22Rv1 (cell line): ENCODE measurements around the gene C1QB.

ENCODE experiments used
- H3K27ac ChIP-seq: fragments of 450-650 bp; 2 replicates; pipeline ENCODE4 v1.5.1; 2017
- CTCF ChIP-seq: fragments of 450-650 bp; IDR thresholded peaks from 2 replicates; pipeline ENCODE4 v1.5.1; 2017; ENCODE audit warnings: mild to moderate bottlenecking
- ZFX ChIP-seq: fragments of 450-650 bp; IDR thresholded peaks from 2 replicates; pipeline ENCODE4 v1.6.1; 2017; ENCODE audit warnings: antibody characterized with exemption, borderline replicate concordance

The C1QB gene

GRCh38 chr1:22676916-22677583, 24.0 kb downstream of the C1QB start:
- no peak overlapping the region for H3K27ac ChIP-seq
- TF ChIP-seq CTCF, result no peak
- no peak for TF ChIP-seq ZFX

GRCh38 chr1:22677931-22678896, 25.2 kb downstream of the C1QB start:
- TF ChIP-seq ZFX, result no peak
- no peak for TF ChIP-seq CTCF
- H3K27ac ChIP-seq, result no peak overlapping the region

- H3K27ac ChIP-seq, result no peak overlapping the region
- TF ChIP-seq ZFX (no peak), CTCF (no peak)
Measured at GRCh38 chr1:22680726-22681125, 27.7 kb downstream of the C1QB start.

GRCh38 chr1:22681556-22682276, 28.7 kb downstream of the C1QB start:
- H3K27ac ChIP-seq, result no peak overlapping the region
- TF ChIP-seq ZFX (no peak), CTCF (no peak)

- no peak for TF ChIP-seq ZFX
- no peak for TF ChIP-seq CTCF
- no peak overlapping the region for H3K27ac ChIP-seq
Measured at GRCh38 chr1:22683547-22683946, 30.5 kb downstream of the C1QB start.

- no peak overlapping the region for H3K27ac ChIP-seq
- TF ChIP-seq CTCF (no peak), ZFX (no peak)
Measured at GRCh38 chr1:22685591-22686059, 32.6 kb downstream of the C1QB start.
